A549 treated with RU486 at 1 μM for 4 hours (cell line): Measurements from ENCODE around the gene NDUFAF2. TPM values are rescaled to one million over a fixed set of nuclear protein-coding genes. Genes with fewer than 3 reads are reported as not detected.

Experiments used
- total RNA-seq: library from RNA; stranded (reverse); fragments of 200-300 nt; extraction: Qiagen RNA extraction; gene quantifications from 5 replicates; pipeline ENCODE4 v1.2.3, GENCODE V29; 2022; ENCODE audit warnings: low read depth

The NDUFAF2 gene
- 72.2 to 85.7 TPM (median 80.0 TPM) in 5 replicates for total RNA-seq

GRCh38 chr5:60944904-60945812 is at the start of gene NDUFAF2, which contains the start of gene ERCC8:
Gene NDUFAF2, plus strand, starts transcription at chr5:60945205. Its CDS starts 51 bp downstream, at chr5:60945256.
Gene ERCC8, minus strand, starts transcription at chr5:60945070. Its CDS starts 62 bp downstream, at chr5:60945008.

GRCh38 chr5:61162010-61162831 is 217.2 kb downstream of the NDUFAF2 start, which contains the start of gene SMIM15:
Gene SMIM15, minus strand, starts transcription at chr5:61162468. Its CDS starts 2,297 bp downstream, at chr5:61160171.

Other genes starting within 250 kb of the NDUFAF2 start
- 13.0 to 18.6 TPM (median 17.4 TPM) in 5 replicates for gene DEPDC1B, start 245.0 kb upstream of the NDUFAF2 start, total RNA-seq
- gene ELOVL7, start 100.9 kb upstream of the NDUFAF2 start, total RNA-seq: 6.6 to 13.7 TPM (median 12.4 TPM) in 5 replicates
- 9.5 to 17.9 TPM (median 13.4 TPM) in 5 replicates for gene ERCC8, start 135 bp upstream of the NDUFAF2 start, total RNA-seq
- gene SMIM15, start 217.3 kb downstream of the NDUFAF2 start, total RNA-seq: 70.1 to 96.8 TPM (median 76.3 TPM) in 5 replicates